Esophagus (tissue), 2 donors: Measurements from ENCODE around the gene RGS11. TPM values are rescaled to one million over a fixed set of nuclear protein-coding genes. Genes with fewer than 3 reads are reported as not detected.

Source experiments
- H3K27ac ChIP-seq, 2 donors: one replicate each; pipeline ENCODE4 v1.5.1; 2013; ENCODE audit warnings: low read depth in 2 of 2, mild to moderate bottlenecking in 2 of 2, inconsistent platforms in 1 of 2, low read length in 1 of 2, moderate library complexity in 1 of 2
- H3K27me3 ChIP-seq, 2 donors: one replicate each; pipeline ENCODE4 v1.6.1; 2013; ENCODE audit warnings: low read length in 2 of 2, control low read depth in 1 of 2, mild to moderate bottlenecking in 1 of 2; ENCODE audit not compliant: insufficient read depth in 2 of 2, control insufficient read depth in 1 of 2
- H3K36me3 ChIP-seq, 2 donors: one replicate each; pipeline ENCODE4 v1.6.1; 2013; ENCODE audit warnings: low read length in 1 of 2; ENCODE audit not compliant: control insufficient read depth in 2 of 2, insufficient read depth in 2 of 2
- H3K4me1 ChIP-seq, 2 donors: one replicate each; pipeline ENCODE4 v1.6.1; 2013; ENCODE audit warnings: low read length in 1 of 2; ENCODE audit not compliant: control insufficient read depth in 2 of 2, insufficient read depth in 2 of 2
- H3K4me3 ChIP-seq, 2 donors: one replicate each; pipeline ENCODE4 v1.5.1; 2013; ENCODE audit warnings: low read length in 2 of 2, mild to moderate bottlenecking in 2 of 2, low read depth in 1 of 2, moderate library complexity in 1 of 2
- H3K9me3 ChIP-seq, 2 donors: one replicate each; pipeline ENCODE4 v1.6.1; 2013; ENCODE audit warnings: mild to moderate bottlenecking in 2 of 2, low read depth in 1 of 2, low read length in 1 of 2, moderate library complexity in 1 of 2; ENCODE audit not compliant: control insufficient read depth in 2 of 2, insufficient read depth in 1 of 2
- WGBS, 2 donors: extraction: QIAGEN DNeasy Blood & Tissue Kit; methylation state at CpG; one replicate each; pipeline ENCODE4 v1.1.7; 2013; 5-methylcytosine and 5-hydroxymethylcytosine counted together
- polyA plus RNA-seq, 2 donors: library from polyadenylated mRNA; stranded (reverse); fragments of 200-250 nt; gene quantifications; one replicate each; pipeline ENCODE4 v1.2.3, GENCODE V29; 2013
- donor health status: healthy with polysubstance abuse.
- donor health status: Bipolar disorder and iron deficiency.

Gene RGS11
- polyA plus RNA-seq, 2 donors: 6.3 to 7.9 TPM

- 86 to 92% methylated on average over 33 of the region's 33 CpGs for WGBS, 2 donors
- peaks cover 17 to 63% of the 10 kb centered on the region in 2 donors for H3K36me3 ChIP-seq
- H3K4me3 ChIP-seq: no peak overlapping the region
- no peaks in the 10 kb centered on the region for H3K27me3 ChIP-seq
- H3K27ac ChIP-seq: no peak overlapping the region
- H3K4me1 ChIP-seq: no peaks in the 10 kb centered on the region
- H3K9me3 ChIP-seq: no peaks in the 10 kb centered on the region
Observed at GRCh38 chr16:287981-288920, 12.5 kb upstream of the RGS11 start.

- 63 to 73% methylated on average over 16 of the region's 16 CpGs for WGBS, 2 donors
- H3K27ac ChIP-seq: no peak overlapping the region
Observed at GRCh38 chr16:287298-287811, 11.6 kb upstream of the RGS11 start.

GRCh38 chr16:286491-287297 lies 10.9 kb upstream of the RGS11 start:
- Histone ChIP-seq H3K4me3 (no peak overlapping the region), H3K36me3 (peaks cover 11 to 49% of the 10 kb centered on the region in 2 donors), H3K27ac (no peak overlapping the region), H3K4me1 (no peaks in the 10 kb centered on the region), H3K27me3 (no peaks in the 10 kb centered on the region), H3K9me3 (no peaks in the 10 kb centered on the region)
- WGBS, 2 donors: 90 to 92% methylated on average over 22 of the region's 22 CpGs

More at GRCh38 chr16:287298-287811, 11.6 kb upstream of the RGS11 start:
- Histone ChIP-seq H3K4me3 (no peak overlapping the region), H3K9me3 (no peaks in the 10 kb centered on the region), H3K27me3 (no peaks in the 10 kb centered on the region), H3K4me1 (no peaks in the 10 kb centered on the region), H3K36me3 (peaks cover 12 to 54% of the 10 kb centered on the region in 2 donors)

GRCh38 chr16:285146-286055 lies 9.7 kb upstream of the RGS11 start:
- no peak overlapping the region for H3K4me3 ChIP-seq
- no peaks in the 10 kb centered on the region for H3K9me3 ChIP-seq
- peaks cover 0 to 6% of the 10 kb centered on the region in 2 donors for H3K4me1 ChIP-seq
- WGBS, 2 donors: 81 to 93% methylated on average over 41 to 48 of the region's 48 CpGs
- H3K27me3 ChIP-seq: peaks cover 0 to 7% of the 10 kb centered on the region in 2 donors
- no peak overlapping the region for H3K27ac ChIP-seq
- H3K36me3 ChIP-seq: peaks cover 11 to 36% of the 10 kb centered on the region in 2 donors

GRCh38 chr16:284204-285120 lies 8.7 kb upstream of the RGS11 start:
- Histone ChIP-seq H3K4me1 (peaks cover 0 to 6% of the 10 kb centered on the region in 2 donors), H3K27ac (no peak overlapping the region), H3K27me3 (peaks cover 0 to 9% of the 10 kb centered on the region in 2 donors), H3K36me3 (peaks cover 8 to 27% of the 10 kb centered on the region in 2 donors), H3K4me3 (no peak overlapping the region), H3K9me3 (no peaks in the 10 kb centered on the region)
- 86 to 90% methylated on average over 51 to 52 of the region's 52 CpGs for WGBS, 2 donors

GRCh38 chr16:283033-283805 lies 7.5 kb upstream of the RGS11 start, which contains the start of gene PDIA2:
Gene PDIA2, plus strand, starts transcription at chr16:283164. Its CDS starts 6 bp downstream, at chr16:283170.
- Histone ChIP-seq H3K27me3 (peaks cover 0 to 9% of the 10 kb centered on the region in 2 donors), H3K27ac (no peak within 1 kb of the TSS), H3K4me3 (no peak within 1 kb of the TSS), H3K9me3 (no peaks in the 10 kb centered on the region), H3K4me1 (peaks cover 0 to 6% of the 10 kb centered on the region in 2 donors), H3K36me3 (peaks cover 2 to 15% of the 10 kb centered on the region in 2 donors)
- WGBS, 2 donors: 52 to 57% methylated on average over 25 of the region's 25 CpGs

- Histone ChIP-seq H3K27ac (no peak overlapping the region), H3K27me3 (peaks cover 0 to 9% of the 10 kb centered on the region in 2 donors)
Observed at GRCh38 chr16:282491-282890, 6.7 kb upstream of the RGS11 start.

More at GRCh38 chr16:282491-282890, 6.7 kb upstream of the RGS11 start:
- Histone ChIP-seq H3K36me3 (peaks cover 0 to 9% of the 10 kb centered on the region in 2 donors), H3K4me1 (peaks cover 0 to 6% of the 10 kb centered on the region in 2 donors), H3K4me3 (no peak overlapping the region), H3K9me3 (no peaks in the 10 kb centered on the region)
- 63 to 80% methylated on average over 19 to 22 of the region's 22 CpGs for WGBS, 2 donors
